MM.1S (cell line): ENCODE results near the gene ARID5A.

ENCODE experiments used
- DNase-seq: peaks from one replicate; pipeline ENCODE4 v3.0.0-alpha.2; 2015
- H2AFZ ChIP-seq: fragments of 300-600 bp; sonication (generic); 2 replicates; pipeline ENCODE4 v1.6.0; 2016; ENCODE audit warnings: antibody characterized with exemption, low read length
- H3F3A ChIP-seq: fragments of 300-600 bp; sonication (generic); 2 replicates; pipeline ENCODE4 v1.6.1; 2016; ENCODE audit warnings: mild to moderate bottlenecking, antibody characterized with exemption, low read length, moderate library complexity, mixed read lengths; ENCODE audit not compliant: insufficient read depth
- H3K27ac ChIP-seq: fragments of 300-600 bp; sonication (generic); 2 replicates; pipeline ENCODE4 v1.5.1; 2016; ENCODE audit warnings: mild to moderate bottlenecking, low read length
- H3K27me3 ChIP-seq: fragments of 300-600 bp; sonication (generic); replicated peaks from 2 replicates; pipeline ENCODE4 v1.6.0; 2016; ENCODE audit warnings: low read length; ENCODE audit not compliant: insufficient read depth
- H3K36me3 ChIP-seq: fragments of 300-600 bp; sonication (generic); replicated peaks from 2 replicates; pipeline ENCODE4 v1.6.1; 2016; ENCODE audit warnings: mild to moderate bottlenecking, low read length, mixed read lengths; ENCODE audit not compliant: insufficient read depth
- H3K4me1 ChIP-seq: fragments of 300-600 bp; sonication (generic); 2 replicates; pipeline ENCODE4 v1.6.1; 2016; ENCODE audit warnings: low read length, mixed read lengths
- H3K4me2 ChIP-seq: fragments of 300-600 bp; sonication (generic); 2 replicates; pipeline ENCODE4 v1.6.0; 2016; ENCODE audit warnings: low read depth, low read length
- H3K4me3 ChIP-seq: fragments of 300-600 bp; sonication (generic); 2 replicates; pipeline ENCODE4 v1.5.1; 2016; ENCODE audit warnings: low read length, mixed read lengths
- H3K79me2 ChIP-seq: fragments of 300-600 bp; sonication (generic); 2 replicates; pipeline ENCODE4 v1.6.1; 2016; ENCODE audit warnings: mixed run types, low read length, mixed read lengths
- H3K9ac ChIP-seq: fragments of 300-600 bp; sonication (generic); 2 replicates; pipeline ENCODE4 v1.6.1; 2016; ENCODE audit warnings: low read length, mixed read lengths
- H3K9me2 ChIP-seq: fragments of 300-600 bp; sonication (generic); replicated peaks from 2 replicates; pipeline ENCODE4 v1.6.1; 2016; ENCODE audit warnings: mild to moderate bottlenecking, low read length, mixed read lengths; ENCODE audit not compliant: insufficient read depth
- H3K9me3 ChIP-seq: fragments of 300-600 bp; sonication (generic); replicated peaks from 2 replicates; pipeline ENCODE4 v1.6.1; 2016; ENCODE audit warnings: mild to moderate bottlenecking, low read length, mixed read lengths; ENCODE audit not compliant: insufficient read depth
- H4K20me1 ChIP-seq: fragments of 300-600 bp; sonication (generic); 2 replicates; pipeline ENCODE4 v1.6.1; 2016; ENCODE audit warnings: mild to moderate bottlenecking, low read length, moderate library complexity, mixed read lengths; ENCODE audit not compliant: insufficient read depth
- EZH2 ChIP-seq: fragments of 300-600 bp; sonication (generic); optimal IDR thresholded peaks from 2 replicates; pipeline ENCODE3; 2017; ENCODE audit warnings: low read depth, mild to moderate bottlenecking, antibody characterized with exemption, low read length, mixed read lengths
- EZH2phosphoT487 ChIP-seq: fragments of 300-600 bp; sonication (generic); IDR thresholded peaks from 2 replicates; pipeline ENCODE4 v1.6.1; 2018; ENCODE audit warnings: antibody characterized with exemption, low read length
- TF ChIP-seq, protein P1 (sequence below): fragments of 300-600 bp; sonication (generic); IDR thresholded peaks from 2 replicates; pipeline ENCODE4 v1.5.1; 2016; ENCODE audit warnings: antibody characterized with exemption, low read length, mixed read lengths

ARID5A gene

DNA sequence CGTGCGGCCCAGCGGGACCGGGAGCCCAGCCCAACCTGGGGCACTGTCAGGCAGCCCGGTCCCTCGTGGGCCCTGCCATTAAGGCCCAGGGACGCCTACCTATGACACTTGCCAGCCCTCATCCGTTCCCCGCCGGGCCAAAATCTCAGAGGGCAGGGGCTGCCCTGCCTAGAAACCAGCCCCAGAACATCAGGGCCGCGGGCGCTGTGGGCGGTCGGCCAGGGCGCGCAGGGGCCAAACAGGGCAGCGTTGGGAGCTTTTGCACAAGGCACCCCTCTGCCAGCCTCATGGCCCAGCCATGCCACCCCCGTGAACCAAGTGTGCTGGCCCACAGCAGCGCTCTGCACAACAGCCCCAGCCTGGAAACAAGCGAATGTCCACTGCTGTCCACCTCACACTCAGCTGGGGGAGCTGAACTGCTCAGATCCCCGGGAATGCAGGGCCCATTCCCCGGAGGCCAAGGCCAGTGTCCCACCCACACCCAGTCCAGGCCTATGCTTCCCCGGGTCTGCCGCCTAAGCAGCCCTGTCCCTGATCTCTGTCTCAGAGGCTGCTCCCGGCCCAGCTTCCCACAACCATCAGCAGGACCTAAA lies 27.9 kb upstream of the ARID5A start:
- H3K4me1 ChIP-seq, result peaks cover 16% of the 10 kb centered on the region; the same call in 1 of the 2 replicates
- H3K79me2 ChIP-seq, result no peaks in the 10 kb centered on the region
- no peaks in the 10 kb centered on the region for H4K20me1 ChIP-seq
- no peak overlapping the region for H3K27ac ChIP-seq
- peak overlapping the region; percentile 58; the same call in 1 of the 2 replicates for H3K4me3 ChIP-seq
- peak overlapping the region; percentile 99 for H3K4me2 ChIP-seq
- H3K27me3 ChIP-seq, result no peaks in the 10 kb centered on the region
- no peaks in the 10 kb centered on the region for H3K36me3 ChIP-seq
- H3F3A ChIP-seq, result no peaks in the 10 kb centered on the region
- DNase-seq, result no peak
- no peaks in the 10 kb centered on the region for H3K9me2 ChIP-seq
- no peak overlapping the region for H3K9ac ChIP-seq
- H3K9me3 ChIP-seq, result no peaks in the 10 kb centered on the region
- no peak for TF ChIP-seq EZH2phosphoT487
- TF ChIP-seq, protein P1, sequence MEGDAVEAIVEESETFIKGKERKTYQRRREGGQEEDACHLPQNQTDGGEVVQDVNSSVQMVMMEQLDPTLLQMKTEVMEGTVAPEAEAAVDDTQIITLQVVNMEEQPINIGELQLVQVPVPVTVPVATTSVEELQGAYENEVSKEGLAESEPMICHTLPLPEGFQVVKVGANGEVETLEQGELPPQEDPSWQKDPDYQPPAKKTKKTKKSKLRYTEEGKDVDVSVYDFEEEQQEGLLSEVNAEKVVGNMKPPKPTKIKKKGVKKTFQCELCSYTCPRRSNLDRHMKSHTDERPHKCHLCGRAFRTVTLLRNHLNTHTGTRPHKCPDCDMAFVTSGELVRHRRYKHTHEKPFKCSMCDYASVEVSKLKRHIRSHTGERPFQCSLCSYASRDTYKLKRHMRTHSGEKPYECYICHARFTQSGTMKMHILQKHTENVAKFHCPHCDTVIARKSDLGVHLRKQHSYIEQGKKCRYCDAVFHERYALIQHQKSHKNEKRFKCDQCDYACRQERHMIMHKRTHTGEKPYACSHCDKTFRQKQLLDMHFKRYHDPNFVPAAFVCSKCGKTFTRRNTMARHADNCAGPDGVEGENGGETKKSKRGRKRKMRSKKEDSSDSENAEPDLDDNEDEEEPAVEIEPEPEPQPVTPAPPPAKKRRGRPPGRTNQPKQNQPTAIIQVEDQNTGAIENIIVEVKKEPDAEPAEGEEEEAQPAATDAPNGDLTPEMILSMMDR, result no peak
- no peak for TF ChIP-seq EZH2
- H2AFZ ChIP-seq, result peak overlapping the region; percentile 86

DNA sequence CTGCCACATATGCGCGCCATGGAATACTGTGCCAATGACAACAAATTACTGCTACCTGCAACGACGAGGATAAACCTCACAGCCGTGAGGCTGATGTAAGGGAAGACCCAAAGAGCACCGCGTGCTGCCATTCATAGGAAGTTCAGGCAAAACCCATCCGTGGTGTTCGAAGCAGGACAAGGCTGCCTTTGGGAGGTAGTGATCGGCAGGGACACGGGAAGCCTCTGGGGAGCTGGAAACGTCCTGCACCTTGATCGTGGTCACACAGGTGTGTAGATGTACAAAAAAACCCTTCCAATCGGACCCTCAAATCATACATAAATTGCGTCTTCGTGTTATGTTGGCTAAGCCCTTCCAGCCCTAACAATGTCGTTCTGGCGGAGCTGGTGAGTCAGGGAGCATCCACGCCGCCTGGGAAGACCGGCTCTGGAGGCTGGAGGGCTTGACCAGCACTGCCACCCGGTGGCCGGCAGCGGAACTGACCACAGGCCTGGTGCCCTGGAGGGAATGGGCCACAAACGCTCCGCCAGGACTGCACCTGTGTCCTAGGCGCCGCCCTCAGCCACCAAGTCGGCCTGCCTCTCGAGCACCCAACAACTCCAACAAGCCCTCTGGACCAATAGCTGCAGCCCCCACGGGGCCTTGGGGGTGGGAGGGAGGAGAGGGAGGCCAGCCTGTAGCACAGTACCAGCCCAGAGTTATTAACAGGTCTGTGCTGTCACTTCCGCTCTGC lies 27.3 kb upstream of the ARID5A start:
- H3K27ac ChIP-seq, result peak overlapping the region; percentile 39; the same call in 1 of the 2 replicates
- H3K79me2 ChIP-seq, result no peaks in the 10 kb centered on the region
- no peaks in the 10 kb centered on the region for H3K27me3 ChIP-seq
- H4K20me1 ChIP-seq, result no peaks in the 10 kb centered on the region
- no peaks in the 10 kb centered on the region for H3K9me3 ChIP-seq
- peak overlapping the region; percentile 58 for H3K9ac ChIP-seq
- H2AFZ ChIP-seq, result peak overlapping the region; percentile 50
- H3K36me3 ChIP-seq, result no peaks in the 10 kb centered on the region
- H3K4me1 ChIP-seq, result peaks cover 16% of the 10 kb centered on the region; the same call in 1 of the 2 replicates
- H3K4me2 ChIP-seq, result peak overlapping the region; percentile 43
- H3F3A ChIP-seq, result no peaks in the 10 kb centered on the region
- H3K4me3 ChIP-seq, result peak overlapping the region; percentile 47
- peak; percentile 96 for DNase-seq
- no peaks in the 10 kb centered on the region for H3K9me2 ChIP-seq
- TF ChIP-seq EZH2phosphoT487 (no peak), EZH2 (no peak)
- TF ChIP-seq, protein P1, result peak; percentile 95

DNA sequence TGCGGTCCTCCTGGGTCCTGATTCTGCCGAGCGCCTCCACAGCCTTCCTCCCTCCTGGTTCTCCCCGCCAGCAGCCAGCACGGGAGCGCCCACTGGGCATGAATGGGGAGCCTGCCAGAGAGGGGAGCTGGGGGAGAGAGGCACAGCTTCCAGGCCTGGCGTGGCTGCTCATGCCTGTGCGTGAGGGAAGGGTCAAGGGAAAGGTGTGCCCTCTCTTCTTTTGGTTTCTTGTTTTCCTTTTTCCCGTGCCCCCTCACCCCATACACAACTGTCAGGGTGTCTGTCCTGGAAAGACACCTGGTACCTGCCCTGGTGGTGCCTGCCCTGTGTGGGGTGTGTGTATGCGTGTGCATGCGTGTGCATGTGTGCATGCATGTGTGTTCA lies 26.7 kb upstream of the ARID5A start:
- H3K27me3 ChIP-seq, result no peaks in the 10 kb centered on the region
- peak overlapping the region; percentile 47 for H3K4me3 ChIP-seq
- TF ChIP-seq EZH2 (no peak), EZH2phosphoT487 (no peak)
- TF ChIP-seq, protein P1, result no peak
- no peaks in the 10 kb centered on the region for H3K9me3 ChIP-seq
- H3K4me1 ChIP-seq, result peaks cover 16% of the 10 kb centered on the region; the same call in 1 of the 2 replicates
- peak overlapping the region; percentile 39; the same call in 1 of the 2 replicates for H3K27ac ChIP-seq
- H4K20me1 ChIP-seq, result no peaks in the 10 kb centered on the region
- no peaks in the 10 kb centered on the region for H3K9me2 ChIP-seq
- no peaks in the 10 kb centered on the region for H3K36me3 ChIP-seq
- H3F3A ChIP-seq, result no peaks in the 10 kb centered on the region
- H3K9ac ChIP-seq, result peak overlapping the region; percentile 58
- peak overlapping the region; percentile 50 for H2AFZ ChIP-seq
- H3K79me2 ChIP-seq, result no peaks in the 10 kb centered on the region
- no peak for DNase-seq
- H3K4me2 ChIP-seq, result peak overlapping the region; percentile 43
